GM18909 (cell line): ENCODE measurements around the gene SLC17A9.

Source experiments
- ATAC-seq: cut with Tn5 transposase; IDR thresholded peaks from one replicate; pipeline ENCODE4 v1.9.1; 2021; ENCODE audit warnings: mild to moderate bottlenecking; ENCODE audit not compliant: unreplicated experiment, poor library complexity

The SLC17A9 gene

DNA sequence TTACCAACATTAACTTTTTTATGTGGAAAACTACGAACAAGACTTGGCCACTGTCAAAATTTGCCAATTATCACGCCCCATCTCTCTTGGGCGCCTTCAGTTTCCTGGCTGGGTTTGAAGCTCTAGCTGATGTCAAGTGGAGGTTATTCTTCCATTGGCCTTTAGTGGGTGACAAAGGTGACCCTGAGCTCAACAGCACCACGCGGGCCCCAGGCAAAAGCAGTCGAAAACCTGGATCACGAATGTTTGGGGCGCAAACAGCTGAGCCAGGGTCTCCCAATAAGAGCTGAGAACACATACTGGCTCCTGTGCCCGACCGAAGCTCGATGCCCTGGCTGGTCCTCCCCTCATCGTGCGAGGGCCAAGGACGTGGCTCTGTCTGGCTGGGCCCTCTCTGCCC, 26.8 kb downstream of the SLC17A9 start:
- ATAC-seq = no peak

DNA sequence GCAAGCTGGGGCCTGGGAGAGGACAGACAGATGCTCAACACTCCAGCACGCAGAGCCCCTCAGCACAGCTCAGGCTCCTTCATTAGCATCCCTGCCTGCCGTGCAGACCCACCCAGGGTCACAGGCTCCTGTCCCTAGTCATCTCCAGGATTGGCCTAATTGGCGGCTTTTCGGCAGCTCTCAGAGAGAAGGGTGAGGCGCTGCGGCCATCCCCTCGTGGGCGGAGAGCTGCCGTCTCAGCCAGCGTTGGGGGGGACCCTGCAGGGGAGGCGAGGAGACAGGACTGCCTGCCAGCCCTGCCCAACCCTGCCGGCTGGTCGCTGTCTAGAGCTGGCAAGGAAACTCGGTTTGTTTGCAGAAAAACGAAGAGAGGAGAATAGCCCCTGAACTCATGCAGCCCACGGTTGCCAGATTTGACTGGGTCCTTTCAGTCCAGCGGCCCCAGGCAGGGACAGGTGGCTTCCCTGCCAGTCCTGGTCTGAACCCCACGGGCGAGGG, 27.4 kb downstream of the SLC17A9 start:
- no peak for ATAC-seq

DNA sequence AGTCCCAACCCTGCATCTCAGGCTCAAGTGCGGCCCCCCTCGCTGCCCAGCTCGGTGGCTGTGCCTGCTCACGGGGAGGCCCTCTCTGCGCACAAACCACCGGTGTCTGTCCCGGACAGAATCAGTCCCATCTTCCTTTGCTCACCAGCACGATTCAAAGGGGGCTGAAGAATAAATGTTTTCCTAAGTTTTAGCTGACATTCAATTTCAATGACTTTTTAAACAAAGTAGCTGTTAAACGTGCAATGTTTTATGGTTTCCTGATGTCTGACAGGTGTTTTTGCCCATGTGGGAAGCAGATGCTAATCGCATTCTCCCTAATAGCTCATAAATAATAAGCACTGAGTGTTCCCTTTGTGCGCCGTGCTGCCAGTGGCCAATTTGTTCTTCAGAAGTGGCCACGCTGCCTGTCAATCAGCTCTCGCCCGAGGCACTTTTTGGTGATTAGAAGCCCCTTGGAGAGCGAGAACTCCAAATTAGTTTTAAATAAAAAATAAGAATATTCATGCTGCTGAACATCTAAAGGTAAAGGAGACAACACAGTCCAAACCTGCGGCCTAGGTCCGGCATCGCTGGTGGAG, 28.0 kb downstream of the SLC17A9 start:
- no peak for ATAC-seq

DNA sequence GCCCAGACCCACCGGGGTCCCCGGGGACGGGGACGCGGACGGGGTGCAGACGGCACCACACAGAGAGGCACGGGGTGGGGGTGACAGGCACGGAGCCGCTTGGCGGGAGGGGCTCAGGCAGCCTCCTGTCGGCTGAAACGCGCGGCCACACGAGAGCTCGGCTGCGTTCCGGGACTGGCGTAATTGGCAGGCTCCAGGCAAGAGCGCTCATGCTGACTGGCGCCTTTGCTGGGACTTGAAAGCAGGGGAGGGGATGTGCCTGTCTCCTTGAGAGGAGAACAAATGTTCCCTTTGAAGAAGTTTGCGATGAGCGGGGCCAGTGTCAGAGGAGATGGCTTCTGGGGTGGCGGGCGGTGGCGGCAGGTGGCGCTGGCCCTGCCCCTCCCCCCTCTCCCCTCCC, 28.5 kb downstream of the SLC17A9 start:
- no peak for ATAC-seq

DNA sequence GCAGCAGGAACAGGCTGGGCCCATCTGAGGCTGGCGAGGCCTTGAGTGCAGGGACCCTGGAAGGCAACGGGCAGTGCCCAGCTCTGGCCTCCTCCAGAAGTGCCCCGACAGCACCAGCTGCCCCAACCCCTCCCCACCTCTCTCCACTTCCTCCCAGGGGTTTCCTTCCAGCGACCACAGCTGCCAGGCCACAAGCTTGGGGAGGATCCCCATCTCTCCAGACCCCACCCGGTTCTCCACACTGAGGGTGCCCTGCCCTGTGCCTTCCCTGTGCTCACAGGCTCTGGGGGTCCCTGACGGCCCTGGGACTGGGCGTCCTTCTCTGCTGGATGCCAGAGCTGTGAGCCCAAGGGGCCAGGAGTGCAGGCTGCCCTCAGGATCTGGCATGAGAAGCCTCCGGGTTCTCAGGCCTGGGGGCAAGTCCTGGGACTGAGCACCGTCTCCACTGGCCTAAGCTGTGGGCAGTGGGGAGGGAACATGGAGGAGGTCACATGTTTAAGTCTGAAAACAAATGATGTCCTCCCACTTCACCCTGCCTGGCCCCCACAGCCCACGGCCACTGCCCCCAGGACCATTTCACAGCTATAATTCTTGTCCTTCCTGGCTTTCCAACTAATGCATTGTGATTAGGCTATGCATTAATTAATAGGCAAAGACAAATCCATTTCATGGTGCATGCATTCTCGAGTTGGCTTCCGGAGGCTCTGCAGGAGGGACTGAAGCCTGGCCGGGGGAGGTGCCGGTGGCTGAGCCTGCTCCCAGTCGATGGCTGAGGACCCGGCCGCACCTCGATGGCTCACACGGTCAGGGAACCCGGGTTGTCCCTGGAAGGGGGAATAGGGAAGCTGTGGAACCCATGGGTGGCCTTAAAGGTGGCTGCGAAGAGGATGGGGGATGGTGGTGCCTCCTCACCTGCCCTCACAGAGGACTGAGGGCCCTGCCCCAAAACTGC, 29.9 kb downstream of the SLC17A9 start:
- ATAC-seq = no peak

DNA sequence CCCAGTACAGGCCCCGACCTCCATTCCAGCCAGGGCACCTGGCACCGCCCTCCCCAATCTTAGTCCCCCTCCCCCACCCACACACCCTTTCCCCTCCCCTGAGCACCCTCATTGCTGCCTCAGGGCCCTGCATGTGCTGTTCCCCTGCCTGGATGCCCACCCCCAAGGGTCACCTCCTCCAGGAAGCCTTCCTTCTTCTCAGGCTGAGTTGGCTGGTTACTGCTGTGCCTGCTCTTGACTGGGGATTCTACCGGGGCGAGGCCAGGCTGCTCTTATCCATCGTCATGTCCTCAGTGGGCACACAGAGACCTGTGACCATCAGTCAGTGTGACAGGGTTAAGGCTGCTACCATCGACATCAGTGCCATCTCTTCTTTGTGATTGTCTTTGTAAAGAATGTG, 30.7 kb downstream of the SLC17A9 start:
- ATAC-seq = no peak

DNA sequence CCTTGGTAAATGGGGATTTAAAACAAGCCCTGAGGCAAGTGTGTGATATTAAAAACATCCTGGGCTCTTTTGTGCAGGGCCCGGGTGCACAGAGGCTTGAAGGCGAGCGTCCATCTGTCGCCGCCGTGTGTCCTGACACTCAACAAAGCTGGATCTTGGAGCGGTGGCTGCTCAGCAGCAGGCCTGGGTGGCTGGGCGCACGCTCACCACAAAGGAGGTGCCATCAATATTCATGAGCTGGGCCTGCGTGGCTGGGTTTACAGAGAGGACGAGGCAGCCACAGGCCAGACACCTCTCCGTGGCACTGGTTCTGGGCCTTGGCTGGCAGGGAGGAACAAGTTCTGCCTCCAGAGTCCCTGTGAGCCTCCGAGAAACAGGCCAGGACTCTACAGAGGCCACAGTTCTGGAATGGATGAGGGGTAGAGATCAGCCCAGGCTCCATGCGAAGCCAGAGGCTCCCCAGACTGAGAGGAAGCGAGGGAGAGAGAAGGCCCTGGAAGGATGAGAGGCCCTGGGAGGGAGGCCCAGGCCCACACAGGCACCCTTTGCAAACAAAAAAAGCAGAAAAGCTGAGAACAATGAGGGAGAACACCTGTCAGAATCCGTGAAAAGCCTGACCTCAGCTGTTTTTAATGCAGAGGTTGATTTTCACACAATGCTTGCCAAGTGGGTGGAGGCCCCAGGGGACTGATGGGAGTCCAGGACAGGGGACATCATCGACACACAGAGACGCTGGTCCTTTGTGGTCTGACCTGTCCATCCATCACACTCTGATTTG, 32.3 kb downstream of the SLC17A9 start:
- ATAC-seq = no peak

DNA sequence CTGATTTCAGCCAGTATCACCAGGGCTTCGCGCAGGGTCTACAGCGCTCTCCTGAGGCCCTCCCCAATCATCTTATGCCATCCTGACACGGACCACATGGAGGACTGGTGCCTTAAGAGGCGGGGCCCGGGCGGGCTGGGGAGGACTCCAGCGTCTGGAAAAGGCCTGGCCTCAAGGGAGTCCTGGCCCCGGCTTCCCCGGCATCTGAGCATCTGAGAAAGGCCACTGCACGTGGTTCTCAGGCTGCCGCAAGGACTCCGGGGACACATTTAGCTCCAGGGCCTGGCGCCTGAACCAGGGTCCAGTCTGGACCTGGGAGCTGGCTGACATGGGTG, 32.9 kb downstream of the SLC17A9 start:
- ATAC-seq = no peak

DNA sequence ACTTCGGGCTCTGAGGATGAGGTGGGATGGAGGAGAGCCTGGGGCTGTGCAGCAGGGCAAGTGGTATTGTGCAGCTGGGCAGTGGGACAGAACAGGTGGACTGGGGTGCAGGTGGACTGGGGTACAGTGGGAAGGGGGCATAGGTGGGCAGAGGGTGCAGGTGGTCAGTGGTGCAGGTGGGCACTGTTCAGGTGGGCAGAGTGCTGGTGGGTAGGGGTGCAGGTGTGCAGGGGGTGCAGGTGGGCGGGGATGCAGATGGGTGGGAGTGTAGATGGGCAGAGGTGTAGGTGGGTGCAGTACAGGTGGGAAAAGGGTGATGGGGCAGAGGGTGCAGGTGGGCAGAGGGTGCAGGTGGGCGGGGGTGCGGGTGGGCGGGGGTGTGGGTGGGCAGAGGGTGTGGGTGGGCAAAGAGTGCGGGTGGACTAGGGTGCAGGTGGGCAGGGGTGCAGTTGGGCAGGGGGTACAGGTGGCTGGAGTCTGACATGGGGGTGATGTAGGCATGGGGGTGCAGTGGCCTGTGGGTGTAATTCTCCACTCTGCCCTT, 33.8 kb downstream of the SLC17A9 start:
- no peak for ATAC-seq

DNA sequence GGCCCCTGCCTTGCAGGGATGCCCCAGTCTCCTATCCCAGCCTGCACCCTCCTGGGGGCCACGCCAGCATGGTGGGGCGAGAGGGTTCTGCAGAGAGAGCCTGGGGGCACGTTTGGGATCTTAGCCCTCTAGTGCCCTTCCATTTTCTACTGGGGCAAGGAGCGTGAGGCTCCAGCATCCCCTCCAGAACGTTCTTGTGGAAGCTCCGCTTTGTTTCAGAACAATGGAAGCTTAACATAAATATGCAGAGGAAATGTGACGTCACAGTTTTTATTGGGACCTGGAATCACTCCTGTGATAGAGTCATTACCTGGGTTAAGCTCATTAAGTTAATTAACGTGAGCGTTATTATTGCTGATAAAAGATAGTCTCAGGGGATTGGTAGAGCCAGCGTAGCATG, 34.6 kb downstream of the SLC17A9 start:
- no peak for ATAC-seq

DNA sequence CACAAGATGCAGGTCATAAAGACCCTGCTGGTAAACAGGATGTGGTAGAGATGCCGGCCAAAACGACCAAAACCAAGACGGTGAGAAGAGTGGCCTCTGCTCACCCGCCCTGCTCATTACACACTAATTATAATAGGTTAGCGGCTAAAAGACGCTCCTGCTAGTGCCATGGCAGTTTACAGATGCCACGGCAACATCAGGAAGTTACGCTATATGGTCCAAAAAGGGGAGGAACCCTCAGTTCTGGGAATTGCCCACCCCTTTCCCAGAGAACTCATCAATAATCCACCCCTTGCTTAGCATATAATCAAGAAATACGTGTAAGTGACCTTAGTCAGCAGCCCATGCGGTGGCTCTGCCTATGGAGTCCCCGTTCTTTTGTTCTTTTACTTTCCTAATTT, 36.7 kb downstream of the SLC17A9 start:
- no peak for ATAC-seq

DNA sequence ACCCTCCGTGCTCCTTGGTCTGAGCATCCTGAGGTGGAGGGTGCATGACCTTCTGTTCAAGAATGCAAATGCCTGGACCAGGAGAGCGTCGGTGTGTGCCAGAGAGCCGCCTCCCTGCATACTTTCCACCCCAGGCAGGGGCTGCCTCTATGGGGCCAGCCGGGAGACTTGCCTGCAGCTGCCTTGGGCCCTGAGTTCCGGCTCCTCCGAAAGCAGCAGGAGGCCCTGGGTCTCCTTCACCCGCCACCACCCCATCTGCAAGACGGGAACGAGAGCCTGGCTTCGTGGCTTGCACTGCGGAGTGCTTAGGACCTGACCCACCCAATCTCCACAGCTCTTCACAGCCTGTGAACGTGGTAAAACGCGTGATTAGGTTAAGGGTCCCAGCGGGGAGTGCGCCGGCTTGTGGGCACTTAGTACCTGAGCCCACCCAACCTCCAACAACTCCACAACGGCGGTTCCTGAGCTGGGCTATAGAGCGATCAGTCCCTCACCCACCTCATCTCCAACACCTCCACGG, 37.9 kb downstream of the SLC17A9 start:
- ATAC-seq = no peak

DNA sequence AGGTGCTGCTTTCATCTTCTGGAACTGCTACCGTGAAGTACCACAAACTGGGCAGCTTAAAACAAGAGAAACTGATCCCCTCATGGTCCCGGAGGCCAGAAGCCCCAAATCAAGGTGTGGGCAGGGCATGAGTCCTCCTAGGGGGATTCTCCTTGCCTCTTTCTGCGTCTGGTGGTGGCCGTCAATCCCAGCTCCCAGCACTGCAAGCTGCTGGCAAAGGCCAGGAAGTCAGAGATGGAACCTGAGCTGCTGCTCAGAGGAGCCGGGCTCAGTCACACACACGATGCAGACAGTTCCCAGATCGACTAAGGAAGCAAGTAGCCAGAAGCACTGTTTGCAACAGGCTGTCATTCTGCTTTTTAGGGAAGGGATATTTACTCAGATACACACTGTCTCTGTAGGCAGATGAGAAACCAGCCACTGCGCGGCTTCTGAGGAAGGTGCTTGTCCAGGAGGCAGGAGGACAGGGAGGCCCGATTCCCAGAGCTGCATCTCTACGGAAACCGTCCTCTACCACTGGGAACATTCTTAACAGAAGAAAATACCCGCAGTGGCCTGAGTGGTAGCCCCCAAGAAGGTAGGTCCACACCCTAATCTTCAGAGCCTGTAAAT, 38.8 kb downstream of the SLC17A9 start:
- no peak for ATAC-seq

DNA sequence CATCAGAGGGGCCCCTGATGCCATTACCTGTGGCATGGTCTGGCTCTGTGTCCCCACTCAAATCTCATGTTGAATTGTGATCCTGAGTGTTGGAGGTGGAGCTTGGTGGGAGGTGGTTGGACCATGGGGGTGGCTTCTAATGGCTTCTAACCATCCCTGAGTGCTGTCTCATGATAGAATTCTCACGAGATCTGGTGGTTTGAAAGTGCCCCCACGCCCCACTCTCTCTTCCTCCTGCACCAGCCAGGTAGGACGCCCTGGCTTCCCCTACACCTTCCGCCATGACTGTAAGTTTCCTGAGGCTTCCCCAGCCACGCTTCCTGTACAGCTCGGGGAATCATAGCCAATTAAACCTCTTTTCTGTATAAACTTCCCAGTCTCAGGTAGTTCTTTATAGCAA, 39.4 kb downstream of the SLC17A9 start:
- no peak for ATAC-seq

DNA sequence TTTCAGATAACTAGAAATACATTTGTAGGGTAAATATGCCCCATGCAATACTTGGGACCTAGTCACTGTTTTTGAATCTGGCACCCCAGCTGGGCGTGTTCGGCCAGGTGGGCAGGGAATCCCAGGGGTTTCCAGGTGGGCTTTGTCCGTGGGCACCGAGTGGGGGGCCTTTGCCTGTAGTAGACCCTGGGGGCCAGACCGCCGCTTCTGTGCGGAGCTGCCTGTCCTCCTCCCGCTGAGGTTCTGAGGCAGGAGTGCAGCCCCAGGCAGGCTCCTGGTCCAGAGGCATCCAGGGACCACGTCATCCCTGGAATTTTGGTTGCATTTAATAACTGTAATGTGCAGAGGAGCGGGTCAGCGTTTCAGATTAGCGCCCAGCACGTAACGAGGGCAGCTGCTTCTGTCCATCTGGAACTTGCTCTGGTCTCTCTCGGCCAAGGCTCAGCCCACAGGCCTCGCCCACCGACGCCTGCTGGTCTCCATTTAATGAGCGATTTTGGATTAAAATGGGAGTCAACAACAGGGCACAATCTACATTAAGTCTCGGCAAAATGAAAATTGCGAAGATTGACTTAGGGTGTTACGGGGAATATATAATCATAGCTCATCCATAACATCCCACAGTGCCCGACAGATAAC, 41.5 kb downstream of the SLC17A9 start:
- no peak for ATAC-seq

DNA sequence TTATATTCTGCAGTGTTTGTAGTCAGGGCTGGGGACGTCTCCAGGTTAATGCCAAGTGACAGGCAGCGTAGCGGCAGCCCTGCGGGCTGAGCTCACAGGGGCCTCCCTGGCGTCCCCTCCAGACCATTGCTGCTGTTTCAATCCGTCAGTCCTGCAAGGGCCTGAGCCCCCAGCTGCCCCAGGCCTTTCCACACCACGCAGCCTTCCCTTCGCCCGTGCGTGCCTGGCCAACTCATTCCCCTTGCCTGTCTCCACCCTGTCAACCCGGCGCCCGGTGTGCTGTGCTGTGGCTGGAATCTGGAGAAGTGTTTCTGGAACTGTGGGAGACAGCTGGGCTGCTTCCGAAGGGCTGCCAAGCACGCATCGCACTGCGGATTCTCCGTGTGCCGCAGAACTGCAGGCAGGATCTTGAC, 42.4 kb downstream of the SLC17A9 start:
- ATAC-seq = no peak

DNA sequence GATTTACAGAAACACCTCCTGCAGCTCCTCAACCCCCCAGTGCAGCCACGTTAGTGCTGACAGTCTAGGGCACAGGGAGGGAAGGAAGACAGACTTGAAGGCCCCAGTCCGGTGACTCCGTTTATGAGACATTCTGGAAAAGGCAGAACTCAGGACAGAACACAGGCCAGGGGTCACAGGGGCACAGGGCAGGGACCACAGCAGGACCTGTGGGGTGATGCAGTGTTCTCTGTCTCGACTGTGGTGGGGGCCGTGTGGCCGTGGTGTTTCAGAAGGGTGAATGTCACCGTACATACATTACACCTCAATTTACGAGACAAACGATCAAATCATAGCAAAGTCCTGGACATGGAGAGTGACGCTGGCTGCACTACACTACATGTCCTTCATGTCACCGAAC, 43.0 kb downstream of the SLC17A9 start:
- ATAC-seq = no peak

DNA sequence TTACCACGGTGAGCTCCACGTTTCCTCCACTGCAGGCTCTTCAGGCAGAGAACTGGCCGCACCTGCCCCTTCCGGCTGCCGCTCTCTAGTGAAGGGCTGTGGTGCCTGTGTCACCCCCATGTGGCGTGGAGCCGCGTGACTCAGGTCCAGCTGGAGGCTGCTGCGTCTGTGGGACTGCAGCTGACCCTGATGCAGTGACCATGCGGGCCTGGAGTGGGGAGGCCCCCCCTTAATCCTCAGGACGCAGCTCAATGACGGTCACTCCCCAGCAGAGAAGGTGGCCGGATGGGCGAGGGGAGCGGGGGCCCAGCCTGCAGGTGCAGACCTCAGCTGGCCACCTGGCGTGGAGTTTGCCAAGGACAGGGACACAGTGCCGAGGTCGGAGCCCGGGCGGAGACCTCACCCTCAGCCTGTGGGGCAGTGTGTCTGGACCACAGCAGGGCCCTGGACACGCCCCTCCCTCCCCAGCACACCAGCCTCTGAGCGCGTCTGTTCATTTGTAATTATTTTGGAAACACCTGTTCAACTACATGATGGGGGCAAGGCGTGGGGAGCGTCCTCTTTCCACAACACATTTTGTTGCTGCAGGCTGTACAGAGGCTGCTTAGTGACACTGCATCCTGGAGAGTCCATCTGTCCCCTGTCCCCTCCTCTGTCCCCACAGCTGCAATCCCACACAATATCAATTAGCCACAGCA, 43.5 kb downstream of the SLC17A9 start:
- no peak for ATAC-seq

DNA sequence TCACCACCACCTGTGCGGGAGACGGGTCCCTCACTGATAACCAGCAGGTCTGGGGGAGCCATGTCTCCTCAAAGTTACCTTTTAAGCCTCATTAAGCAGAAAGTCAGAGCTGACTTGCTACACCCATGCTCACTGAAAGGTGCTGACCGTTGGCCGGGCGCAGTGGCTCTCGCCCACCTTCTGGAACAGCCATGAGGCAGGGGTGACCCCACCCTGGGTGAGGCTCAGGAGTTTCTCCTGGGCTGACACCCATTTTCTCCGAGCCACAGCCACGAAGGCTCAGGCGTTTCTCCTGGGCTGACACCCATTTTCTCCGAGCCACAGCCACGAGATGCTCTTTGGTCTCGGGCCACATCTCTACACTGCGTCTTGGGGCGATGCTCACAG, 44.1 kb downstream of the SLC17A9 start:
- ATAC-seq = no peak
